SK-N-SH (cell line): ENCODE results near the gene SV2C.

Experiments used
- CTCF ChIP-seq: fragments of 200-600 bp; sonication (generic); IDR thresholded peaks from 2 replicates; pipeline ENCODE4 v1.6.1; 2017; ENCODE audit warnings: antibody characterized with exemption, mild to moderate bottlenecking, moderate library complexity
- EP300 ChIP-seq, 2 experiments: IDR thresholded peaks; 2 replicates each; pipeline versions ENCODE4 v1.4.0 to v1.6.1; 2012; ENCODE audit warnings: borderline replicate concordance in 1 of 2, low read depth in 1 of 2, low read length in 1 of 2

GRCh38 chr5:76393035-76393680, 310.0 kb downstream of the SV2C start:
- TF ChIP-seq CTCF, result no peak
- no peak for TF ChIP-seq EP300 (IDR thresholded peaks at IDR 0.05; ENCODE audit: borderline replicate concordance in 1 of 2, low read depth in 1 of 2, low read length in 1 of 2)
